Colonic mucosa (tissue), 4 donors: ENCODE data around the gene TBCK. TPM values are rescaled to one million over a fixed set of nuclear protein-coding genes. Genes with fewer than 3 reads are reported as not detected.

Experiments
- DNase-seq: peaks from one replicate; pipeline ENCODE4 v3.0.0-alpha.2; 2020
- H3K27ac ChIP-seq: fragments of 200-600 bp; one replicate; pipeline ENCODE4 v1.8.0; 2021
- H3K27me3 ChIP-seq: fragments of 200-600 bp; one replicate; pipeline ENCODE4 v1.8.0; 2021
- H3K36me3 ChIP-seq: fragments of 200-600 bp; one replicate; pipeline ENCODE4 v1.8.0; 2021
- H3K4me1 ChIP-seq: fragments of 200-600 bp; one replicate; pipeline ENCODE4 v1.8.0; 2021; ENCODE audit warnings: mild to moderate bottlenecking
- H3K4me3 ChIP-seq: fragments of 200-600 bp; one replicate; pipeline ENCODE4 v1.8.0; 2021
- H3K9ac ChIP-seq, 2 donors: one replicate each; pipeline ENCODE4 v1.7.0; 2013; ENCODE audit warnings: control low read depth in 2 of 2, low read depth in 2 of 2, low read length in 2 of 2
- H3K9me3 ChIP-seq: fragments of 200-600 bp; one replicate; pipeline ENCODE4 v1.8.0; 2021
- CTCF ChIP-seq: fragments of 200-600 bp; IDR thresholded peaks from one replicate; pipeline ENCODE4 v1.8.0; 2022; ENCODE audit warnings: antibody characterized with exemption, mild to moderate bottlenecking
- intact Hi-C: fragments of 100-400 bp; cut with DNase I; formaldehyde crosslinking; loops from one replicate; pipeline ENCODE4 v1.14.1; 2022
- total RNA-seq, 2 donors: library from RNA; stranded (reverse); fragmentation: NEBNext Ultra II Directional in 1 of 2; extraction: Animal tissue kit (Norgen Biotek cat#: 25700) in 1 of 2; gene quantifications; one replicate each; pipeline ENCODE4 v1.2.1, GENCODE V29; 2021
- donor health status: healthy.
- donor health status: DM: no; HTN: no; CAD: no.
- donor health status: DM: no; HTN: no; CAD: no.

Gene TBCK
- total RNA-seq, 2 donors from 2014 or later: 27.4 to 33.9 TPM

- Histone ChIP-seq H3K27me3 (no peaks in the 10 kb centered on the region), H3K9ac (no peak overlapping the region), H3K27ac (no peak overlapping the region)
These were observed 223.5 kb downstream of the TBCK start for GRCh38 chr4:106092361-106093040.

GRCh38 chr4:106090826-106091225 lies 225.2 kb downstream of the TBCK start:
- intact Hi-C loops: no loop called here
- TF ChIP-seq CTCF: no peak
- H3K27me3 ChIP-seq: no peaks in the 10 kb centered on the region
- no peaks in the 10 kb centered on the region for H3K36me3 ChIP-seq
- no peak overlapping the region for H3K9ac ChIP-seq
- H3K27ac ChIP-seq: no peak overlapping the region
- H3K4me3 ChIP-seq: no peak overlapping the region
- H3K4me1 ChIP-seq: no peaks in the 10 kb centered on the region
- no peaks in the 10 kb centered on the region for H3K9me3 ChIP-seq
- no peak for DNase-seq

More at GRCh38 chr4:106092361-106093040, 223.5 kb downstream of the TBCK start:
- intact Hi-C loops: no loop called here
- H3K4me3 ChIP-seq: no peak overlapping the region
- no peaks in the 10 kb centered on the region for H3K4me1 ChIP-seq
- no peaks in the 10 kb centered on the region for H3K36me3 ChIP-seq
- no peak for TF ChIP-seq CTCF
- no peaks in the 10 kb centered on the region for H3K9me3 ChIP-seq
- no peak for DNase-seq

- Histone ChIP-seq H3K36me3 (no peaks in the 10 kb centered on the region), H3K27ac (no peak overlapping the region), H3K9me3 (no peaks in the 10 kb centered on the region), H3K9ac (no peak overlapping the region), H3K4me1 (no peaks in the 10 kb centered on the region), H3K27me3 (no peaks in the 10 kb centered on the region), H3K4me3 (no peak overlapping the region)
- TF ChIP-seq CTCF: no peak
- no peak for DNase-seq
- intact Hi-C loops: no loop called here
These were observed 232.9 kb downstream of the TBCK start for GRCh38 chr4:106083065-106083464.

- no peak for TF ChIP-seq CTCF
- no peaks in the 10 kb centered on the region for H3K27me3 ChIP-seq
- intact Hi-C loops: no loop called here
- no peak overlapping the region for H3K27ac ChIP-seq
- H3K36me3 ChIP-seq: no peaks in the 10 kb centered on the region
- H3K9me3 ChIP-seq: no peaks in the 10 kb centered on the region
- no peaks in the 10 kb centered on the region for H3K4me1 ChIP-seq
- no peak overlapping the region for H3K9ac ChIP-seq
- no peak for DNase-seq
- H3K4me3 ChIP-seq: no peak overlapping the region
These were observed 235.6 kb downstream of the TBCK start for GRCh38 chr4:106080376-106080775.

DNA sequence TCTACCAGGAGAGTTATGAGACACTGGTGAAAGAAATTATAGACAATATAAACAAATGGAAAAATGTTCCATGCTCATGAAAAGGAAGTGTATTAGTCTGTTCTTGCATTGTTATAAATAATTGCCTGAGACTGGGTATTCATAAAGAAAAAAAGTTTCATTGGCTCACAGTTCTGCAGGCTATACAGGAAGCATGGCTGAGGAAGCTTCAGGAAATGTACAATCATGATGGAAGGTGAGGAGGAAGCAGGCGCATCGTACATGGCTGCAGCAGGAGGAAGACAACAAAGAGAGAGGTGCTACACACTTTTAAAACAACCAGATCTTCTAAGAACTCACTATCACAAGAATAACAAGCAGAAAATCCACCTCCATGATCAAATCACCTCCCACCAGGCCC lies 236.4 kb downstream of the TBCK start:
- Histone ChIP-seq H3K4me1 (no peaks in the 10 kb centered on the region), H3K27me3 (no peaks in the 10 kb centered on the region), H3K4me3 (no peak overlapping the region), H3K36me3 (no peaks in the 10 kb centered on the region), H3K9ac (no peak overlapping the region), H3K27ac (no peak overlapping the region), H3K9me3 (no peaks in the 10 kb centered on the region)
- no peak for DNase-seq
- TF ChIP-seq CTCF: no peak
- intact Hi-C loops: no loop called here
